GDM1 (cell line): ENCODE results near the gene CAMK1D.
"Not testable (repeated sequence)": the region's sequence is repeated elsewhere in the genome, so short reads cannot be mapped to it uniquely, and the experiment has no call there.

Source experiments
- DNase-seq: peaks from one replicate; lab custom pipeline; 2025; lab: John Stamatoyannopoulos, UW

The CAMK1D gene

GRCh38 chr10:12340937-12341336 lies 8.4 kb upstream of the CAMK1D start:
- DNase-seq: no peak

DNA sequence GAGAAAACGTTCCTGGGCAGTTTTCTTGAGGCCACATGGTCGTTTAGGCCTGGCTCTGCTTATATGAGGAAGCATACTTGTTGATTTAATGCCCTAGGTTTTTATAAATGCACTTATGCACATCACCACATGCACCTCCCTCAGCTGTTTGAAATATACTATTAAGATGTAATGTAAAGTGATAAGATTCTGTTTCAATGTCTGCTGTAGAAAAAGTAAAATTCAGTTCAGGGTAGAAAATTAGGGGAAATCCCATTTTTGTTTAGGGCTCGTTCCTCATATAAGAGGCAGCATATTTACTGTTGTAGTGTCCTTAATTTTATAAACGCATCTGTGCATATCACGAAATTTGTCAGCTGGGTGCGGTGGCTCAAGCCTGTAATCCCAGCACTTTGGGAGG lies 7.8 kb upstream of the CAMK1D start:
- no peak for DNase-seq

GRCh38 chr10:12344375-12345110 lies 4.8 kb upstream of the CAMK1D start:
- DNase-seq: no peak

DNA sequence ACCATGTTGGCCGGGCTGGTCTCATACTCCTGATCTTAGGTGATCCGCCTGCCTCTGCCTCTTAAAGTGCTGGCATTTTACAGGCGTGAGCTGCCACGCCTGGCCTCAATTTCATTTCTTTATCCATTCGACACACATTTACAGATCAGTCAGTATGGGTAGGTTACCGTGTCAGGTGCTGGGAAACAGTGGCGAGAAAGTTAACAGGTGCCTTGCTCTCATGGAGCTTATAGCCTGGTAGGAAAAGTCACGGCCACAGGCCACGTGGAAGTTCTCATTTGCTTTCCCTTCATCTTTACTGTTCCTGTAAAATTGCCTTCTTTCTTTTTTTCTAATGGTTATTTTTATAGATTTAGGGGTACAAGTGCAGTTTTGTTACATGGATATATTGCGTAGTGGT lies 2.6 kb upstream of the CAMK1D start:
- DNase-seq: no peak

- no peak for DNase-seq
Measured at GRCh38 chr10:12348294-12348869, 965 bp upstream of the CAMK1D start.

DNA sequence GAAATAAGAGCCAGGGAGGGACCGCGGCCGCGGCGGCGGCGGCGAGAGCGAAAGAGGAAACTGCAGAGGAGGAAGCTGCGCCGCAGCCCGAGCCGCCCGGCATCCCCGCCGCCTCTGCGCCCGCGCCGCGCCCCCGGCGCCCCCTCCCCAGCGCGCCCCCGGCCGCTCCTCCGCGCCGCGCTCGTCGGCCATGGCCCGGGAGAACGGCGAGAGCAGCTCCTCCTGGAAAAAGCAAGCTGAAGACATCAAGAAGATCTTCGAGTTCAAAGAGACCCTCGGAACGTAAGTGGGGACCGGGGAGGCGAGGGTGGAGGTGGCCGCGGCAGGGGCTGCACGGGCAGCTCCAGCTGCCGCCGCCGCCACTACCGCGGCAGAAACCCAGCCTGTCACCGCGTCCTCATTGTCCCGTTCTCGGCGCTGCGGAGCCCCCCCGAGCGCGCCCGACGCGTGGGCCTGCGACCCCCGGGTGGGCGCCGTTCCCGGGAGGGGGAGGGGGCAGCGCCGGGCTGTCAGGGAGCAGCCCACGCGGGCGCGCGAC lies 351 bp downstream of the CAMK1D start:
- DNase-seq: no peak

- peak; percentile 12 for DNase-seq
Measured at GRCh38 chr10:12350167-12350872, 973 bp downstream of the CAMK1D start.

- DNase-seq: no peak
Measured at GRCh38 chr10:12350925-12351324, 1.6 kb downstream of the CAMK1D start.

- peak; percentile 26 for DNase-seq
Measured at GRCh38 chr10:12351447-12351846, 2.1 kb downstream of the CAMK1D start.

GRCh38 chr10:12351889-12352288 lies 2.5 kb downstream of the CAMK1D start:
- no peak for DNase-seq

- DNase-seq: no peak
Measured at GRCh38 chr10:12353399-12354242, 4.3 kb downstream of the CAMK1D start.

- not testable (repeated sequence) for DNase-seq
Measured at GRCh38 chr10:12354696-12355095, 5.3 kb downstream of the CAMK1D start.

DNA sequence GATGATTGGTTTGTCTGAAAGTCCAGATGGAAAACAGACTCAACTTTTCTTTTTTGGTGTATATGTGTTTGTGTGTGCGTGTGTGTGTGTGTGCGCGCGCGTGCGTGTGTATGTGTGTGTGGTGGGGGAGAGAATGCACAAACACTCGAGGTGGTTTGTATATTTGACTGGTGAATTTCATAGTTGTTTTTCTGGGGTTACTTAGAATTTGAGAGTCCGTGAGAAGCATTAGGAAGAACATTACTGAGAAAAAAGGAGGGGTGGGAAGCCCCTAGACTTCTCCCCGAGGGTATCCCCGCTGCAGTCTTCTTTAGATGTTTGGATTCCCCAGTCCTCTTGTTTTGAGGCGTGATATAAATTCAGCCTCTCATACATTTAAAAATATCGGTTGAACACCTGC lies 6.0 kb downstream of the CAMK1D start:
- DNase-seq: no peak

DNA sequence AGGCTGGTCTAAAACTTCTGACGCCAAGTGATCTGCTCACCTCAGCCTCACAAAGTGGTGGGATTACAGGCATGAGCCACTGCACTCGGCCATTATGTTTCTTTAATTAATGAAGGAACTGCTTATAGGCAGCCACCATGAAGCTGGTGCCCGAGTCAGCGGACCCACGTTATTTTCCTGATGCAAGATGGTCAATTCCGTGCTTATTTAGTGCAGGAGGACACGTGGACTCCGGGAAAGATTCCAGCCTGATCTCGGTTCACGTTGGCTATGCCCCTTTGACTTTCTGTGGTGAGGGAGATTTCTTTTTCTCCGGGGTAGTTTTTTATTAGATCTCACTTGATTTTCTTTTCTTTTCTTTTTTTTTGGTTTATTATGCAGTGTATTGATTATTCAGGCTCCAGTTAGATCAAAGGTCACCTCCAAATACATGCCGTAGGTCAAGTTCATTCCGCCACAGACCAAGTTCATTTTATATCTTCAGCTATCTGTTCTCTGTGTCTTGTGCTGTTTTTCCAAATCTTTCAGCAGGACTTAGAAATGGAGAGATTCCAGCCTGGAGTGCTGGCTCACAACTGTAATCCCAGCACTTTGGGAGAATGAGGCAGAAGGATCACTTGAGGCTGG lies 8.3 kb downstream of the CAMK1D start:
- DNase-seq: no peak

- no peak for DNase-seq
Measured at GRCh38 chr10:12358863-12359564, 9.7 kb downstream of the CAMK1D start.

DNA sequence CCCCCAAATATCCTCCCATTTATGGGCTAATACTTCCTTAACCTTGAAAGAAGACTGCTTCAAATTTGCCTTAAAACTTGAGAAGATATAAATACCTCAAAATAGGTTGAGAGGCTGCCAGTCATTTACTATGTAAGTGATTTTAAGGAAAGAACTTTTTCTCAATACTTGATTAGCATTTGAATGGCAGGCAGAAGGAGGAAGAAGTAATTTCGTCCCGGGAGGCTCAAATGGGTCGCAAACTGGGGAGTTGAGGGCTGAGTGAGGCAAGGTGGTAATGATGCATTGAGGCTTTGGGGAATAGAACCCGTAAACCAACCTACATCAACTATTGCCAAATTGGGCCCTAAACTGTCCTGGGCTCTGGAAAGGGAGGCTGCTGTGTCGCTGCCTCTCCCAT lies 11.1 kb downstream of the CAMK1D start:
- DNase-seq: no peak

DNA sequence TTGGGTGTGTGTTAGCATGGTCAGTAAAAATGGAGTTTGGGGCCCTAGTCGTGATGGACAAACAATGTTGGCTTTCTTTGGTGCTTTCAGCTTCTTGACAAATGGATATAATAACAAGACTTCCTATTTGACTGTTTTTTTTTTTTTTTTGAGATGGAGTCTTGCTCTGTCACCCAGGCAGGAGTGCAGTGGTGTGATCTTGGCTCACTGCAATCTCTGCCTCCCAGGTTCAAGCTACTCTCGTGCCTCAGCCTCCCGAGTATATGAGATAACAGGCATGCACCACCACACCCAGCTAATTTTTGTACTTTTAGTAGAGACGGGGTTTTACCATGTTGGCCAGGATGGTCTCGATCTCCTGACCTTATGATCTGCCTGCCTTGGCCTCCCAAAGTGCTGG lies 11.8 kb downstream of the CAMK1D start:
- not testable (repeated sequence) for DNase-seq

DNA sequence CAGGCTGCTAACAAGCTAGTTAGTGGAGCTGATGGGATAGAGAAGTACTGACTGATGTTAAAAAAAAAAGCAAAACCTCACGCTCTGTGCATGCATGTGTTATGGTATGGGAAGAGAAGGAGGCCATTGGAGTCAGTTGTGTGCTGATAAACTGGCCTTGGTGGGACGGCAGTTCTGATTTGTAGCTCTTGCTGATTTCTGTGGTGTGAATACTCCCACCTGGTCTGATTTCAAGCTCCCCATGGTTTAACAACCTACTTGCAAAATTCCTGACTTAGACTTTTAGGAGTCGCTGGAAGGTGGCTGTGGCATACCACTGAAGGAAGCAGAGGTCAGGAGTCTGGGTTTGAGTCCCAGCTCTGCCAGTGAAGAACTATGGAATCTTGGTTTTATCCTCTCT lies 15.2 kb downstream of the CAMK1D start:
- no peak for DNase-seq

GRCh38 chr10:12367272-12367671 lies 17.9 kb downstream of the CAMK1D start:
- no peak for DNase-seq

DNA sequence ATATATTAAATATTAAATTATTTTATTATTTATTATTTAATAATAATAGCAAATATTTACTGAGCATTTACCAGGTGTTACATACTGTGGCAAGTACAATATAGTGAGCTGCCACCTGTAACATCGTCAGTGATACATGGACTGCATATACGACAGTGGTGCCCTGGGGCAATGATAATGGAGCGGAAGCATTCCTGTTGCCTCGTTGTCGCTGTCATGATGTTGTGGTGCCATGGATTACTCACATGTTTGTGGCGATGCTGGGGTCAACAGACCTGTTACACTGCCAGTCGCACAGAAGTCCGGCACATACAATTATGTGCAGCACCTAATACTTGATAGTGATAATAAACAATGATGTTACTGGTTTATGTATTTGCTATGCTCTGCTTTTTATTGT lies 20.6 kb downstream of the CAMK1D start:
- DNase-seq: no peak

DNA sequence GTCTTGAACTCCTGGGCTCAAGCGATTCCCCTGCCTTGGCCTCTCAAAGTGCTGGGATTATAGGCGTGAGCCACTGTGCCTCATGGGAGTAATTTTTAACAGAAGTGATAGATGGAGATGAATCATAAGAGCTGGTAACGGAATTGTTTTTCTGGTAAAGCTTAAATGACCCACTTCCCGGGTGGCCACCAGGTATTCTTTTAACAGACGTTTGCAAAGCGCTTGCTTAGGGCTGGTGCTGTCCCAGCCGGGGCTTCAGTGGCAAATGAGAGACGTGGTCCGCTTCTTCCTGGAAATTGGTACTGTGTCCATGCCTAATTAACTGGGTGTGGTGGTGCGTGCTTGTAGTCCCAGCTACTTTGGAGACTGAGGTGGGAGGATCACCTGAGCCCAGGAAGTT lies 23.5 kb downstream of the CAMK1D start:
- DNase-seq: no peak
